ENCODE measurements around the gene DOLPP1. TPM values are rescaled to one million over a fixed set of nuclear protein-coding genes. Genes with fewer than 3 reads are reported as not detected.

DOLPP1 gene
- total RNA-seq, 4 donors from 2014 or later: 9.7 to 23.0 (median 19.3) TPM

DNA sequence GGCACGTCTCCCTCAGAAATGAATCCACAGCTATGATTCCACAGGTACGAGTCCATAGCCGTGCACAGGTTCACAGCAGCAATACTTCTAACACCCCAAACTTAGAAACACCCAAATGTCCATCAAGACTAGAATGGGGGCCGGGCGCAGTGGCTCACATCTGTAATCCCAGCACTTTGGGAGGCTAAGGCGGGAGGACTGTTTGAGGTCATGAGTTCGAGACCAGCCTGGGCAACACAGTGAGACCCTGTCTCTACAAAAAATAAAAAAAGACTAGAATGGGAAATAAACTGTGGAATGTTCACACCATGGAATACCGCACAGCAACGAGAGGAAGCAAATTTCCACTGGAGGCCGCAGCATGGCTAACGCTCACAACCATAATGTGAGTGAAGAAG lies 4.3 kb upstream of the DOLPP1 start:
- Histone ChIP-seq H3K4me1 (peaks cover 2 to 25% (median 6%) of the 10 kb centered on the region in 3 donors), H3K27me3 (no peaks in the 10 kb centered on the region), H3K4me3 (no peak overlapping the region), H3K27ac (peak overlapping the region in 3 of 4 donors; percentile 38 to 57 (median 52)), H3K36me3 (peaks cover 0 to 6% (median 0%) of the 10 kb centered on the region in 3 donors), H3K9me3 (no peaks in the 10 kb centered on the region)
- 92 to 93% methylated on average over 11 of the region's 11 CpGs for WGBS, 2 donors
- intact Hi-C loops (cut with DNase I): no loop called here
- no peak for DNase-seq
- TF ChIP-seq POLR2A (IDR thresholded peaks at IDR 0.05): no peak
- TF ChIP-seq, protein P1, sequence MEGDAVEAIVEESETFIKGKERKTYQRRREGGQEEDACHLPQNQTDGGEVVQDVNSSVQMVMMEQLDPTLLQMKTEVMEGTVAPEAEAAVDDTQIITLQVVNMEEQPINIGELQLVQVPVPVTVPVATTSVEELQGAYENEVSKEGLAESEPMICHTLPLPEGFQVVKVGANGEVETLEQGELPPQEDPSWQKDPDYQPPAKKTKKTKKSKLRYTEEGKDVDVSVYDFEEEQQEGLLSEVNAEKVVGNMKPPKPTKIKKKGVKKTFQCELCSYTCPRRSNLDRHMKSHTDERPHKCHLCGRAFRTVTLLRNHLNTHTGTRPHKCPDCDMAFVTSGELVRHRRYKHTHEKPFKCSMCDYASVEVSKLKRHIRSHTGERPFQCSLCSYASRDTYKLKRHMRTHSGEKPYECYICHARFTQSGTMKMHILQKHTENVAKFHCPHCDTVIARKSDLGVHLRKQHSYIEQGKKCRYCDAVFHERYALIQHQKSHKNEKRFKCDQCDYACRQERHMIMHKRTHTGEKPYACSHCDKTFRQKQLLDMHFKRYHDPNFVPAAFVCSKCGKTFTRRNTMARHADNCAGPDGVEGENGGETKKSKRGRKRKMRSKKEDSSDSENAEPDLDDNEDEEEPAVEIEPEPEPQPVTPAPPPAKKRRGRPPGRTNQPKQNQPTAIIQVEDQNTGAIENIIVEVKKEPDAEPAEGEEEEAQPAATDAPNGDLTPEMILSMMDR (IDR thresholded peaks at IDR 0.05): no peak

DNA sequence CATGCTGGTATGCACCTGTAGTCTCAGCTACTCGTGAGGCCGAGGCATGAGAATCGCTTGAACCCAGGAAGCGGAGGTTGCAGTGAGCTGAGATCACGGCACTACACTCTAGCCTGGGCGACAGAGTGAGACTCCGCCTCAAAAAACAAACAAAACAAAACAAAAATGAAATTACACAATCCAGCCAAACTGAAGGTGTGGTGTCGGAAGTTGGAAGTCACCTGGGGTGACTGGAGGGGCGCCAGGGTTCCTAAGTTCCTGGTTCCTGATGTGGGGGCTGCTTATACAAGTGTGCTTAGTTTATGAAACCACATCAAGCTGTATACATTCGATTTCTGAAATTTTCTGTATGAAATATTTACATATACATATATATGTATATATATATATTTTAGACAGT lies 3.7 kb upstream of the DOLPP1 start:
- Histone ChIP-seq H3K4me3 (no peak overlapping the region), H3K36me3 (no peaks in the 10 kb centered on the region), H3K4me1 (peaks cover 8 to 31% (median 12%) of the 10 kb centered on the region in 3 donors), H3K27me3 (no peaks in the 10 kb centered on the region), H3K9me3 (no peaks in the 10 kb centered on the region), H3K27ac (peak overlapping the region in 3 of 4 donors; percentile 38 to 57 (median 52))
- TF ChIP-seq, protein P1 (IDR thresholded peaks at IDR 0.05): no peak
- no peak for TF ChIP-seq POLR2A (IDR thresholded peaks at IDR 0.05)
- DNase-seq: no peak
- intact Hi-C loops (cut with DNase I): no loop called here
- whole genome bisulfite sequencing, 2 donors: 30 to 65% methylated on average over 10 of the region's 10 CpGs

DNA sequence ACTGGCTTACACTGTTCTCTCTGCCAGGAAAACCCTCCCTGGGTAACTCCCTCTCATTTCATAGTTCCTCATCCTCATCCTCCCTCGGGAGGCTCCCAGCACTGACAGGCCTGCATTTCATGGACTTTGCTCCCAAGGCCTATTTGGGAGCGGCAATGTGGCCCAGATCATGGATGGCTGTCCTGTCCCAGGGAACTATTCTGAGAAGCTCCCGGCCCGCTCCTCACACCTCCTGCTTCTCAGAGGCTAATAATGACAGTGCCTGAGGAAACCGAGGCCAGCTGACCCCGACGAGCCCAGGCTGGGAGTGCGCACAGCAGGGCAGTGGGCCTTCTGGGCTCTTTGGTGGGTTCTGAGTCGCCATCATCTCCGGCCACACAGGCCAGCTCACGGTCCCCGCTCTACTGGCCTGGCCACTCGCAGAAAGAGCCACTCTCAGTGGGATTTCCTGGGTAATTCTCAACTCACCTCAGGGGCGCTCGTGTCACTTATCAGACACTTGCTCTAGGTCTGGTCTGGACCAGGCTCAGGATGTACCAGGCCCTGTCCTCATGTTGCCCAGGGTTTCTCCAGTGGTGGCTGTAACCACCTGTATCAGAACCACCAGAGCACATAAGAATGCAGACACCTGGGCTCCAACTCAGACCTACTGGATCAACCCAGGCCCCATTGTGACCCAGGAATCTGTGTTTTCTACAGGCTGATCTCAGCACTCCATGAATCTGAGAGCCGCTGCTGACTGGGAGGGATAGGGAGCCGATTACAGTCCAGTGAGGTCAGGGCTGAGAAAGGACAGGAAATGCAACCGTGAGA lies 2.0 kb upstream of the DOLPP1 start:
- peaks cover 0 to 1% (median 0%) of the 10 kb centered on the region in 3 donors for H3K36me3 ChIP-seq
- 74 to 84% methylated on average over 7 of the region's 18 CpGs for WGBS, 2 donors
- intact Hi-C loops (cut with DNase I): no loop called here
- peaks cover 13 to 48% (median 15%) of the 10 kb centered on the region in 3 donors for H3K4me1 ChIP-seq
- TF ChIP-seq, protein P1 (IDR thresholded peaks at IDR 0.05): no peak
- TF ChIP-seq POLR2A (IDR thresholded peaks at IDR 0.05): no peak
- no peaks in the 10 kb centered on the region for H3K9me3 ChIP-seq
- no peak for DNase-seq
- no peaks in the 10 kb centered on the region for H3K27me3 ChIP-seq
- H3K4me3 ChIP-seq: no peak overlapping the region
- H3K27ac ChIP-seq: peak overlapping the region in 1 of 4 donors; percentile 1

DNA sequence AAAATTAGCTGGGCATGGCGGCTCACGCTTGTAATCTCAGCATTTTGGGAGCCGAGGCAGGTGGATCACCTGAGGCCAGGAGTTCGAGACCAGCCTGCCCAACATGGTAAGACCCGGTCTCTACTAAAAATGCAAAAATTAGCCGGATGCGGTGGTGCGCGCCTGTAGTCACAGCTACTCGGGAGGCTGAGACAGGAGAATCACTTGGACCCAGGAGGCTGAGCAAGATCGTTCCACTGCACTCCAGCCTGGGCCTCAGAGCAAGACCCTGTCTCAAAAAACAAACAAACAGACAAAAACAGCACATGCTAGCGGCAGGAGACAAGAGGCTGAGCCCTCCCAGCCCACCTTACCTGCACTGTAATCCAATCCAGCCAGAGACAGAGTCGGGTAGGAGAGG lies 1.1 kb upstream of the DOLPP1 start:
- Histone ChIP-seq H3K27me3 (no peaks in the 10 kb centered on the region), H3K27ac (peak overlapping the region in 3 of 4 donors; percentile 79 to 93 (median 90)), H3K9me3 (no peaks in the 10 kb centered on the region), H3K36me3 (peaks cover 0 to 11% (median 0%) of the 10 kb centered on the region in 3 donors), H3K4me1 (peaks cover 13 to 49% (median 15%) of the 10 kb centered on the region in 3 donors), H3K4me3 (peak overlapping the region; percentile 68 to 98 (median 76))
- no peak for DNase-seq
- TF ChIP-seq POLR2A (IDR thresholded peaks at IDR 0.05): no peak
- 81 to 88% methylated on average over 11 to 12 of the region's 13 CpGs for WGBS, 2 donors
- intact Hi-C loops (cut with DNase I): no loop called here

DNA sequence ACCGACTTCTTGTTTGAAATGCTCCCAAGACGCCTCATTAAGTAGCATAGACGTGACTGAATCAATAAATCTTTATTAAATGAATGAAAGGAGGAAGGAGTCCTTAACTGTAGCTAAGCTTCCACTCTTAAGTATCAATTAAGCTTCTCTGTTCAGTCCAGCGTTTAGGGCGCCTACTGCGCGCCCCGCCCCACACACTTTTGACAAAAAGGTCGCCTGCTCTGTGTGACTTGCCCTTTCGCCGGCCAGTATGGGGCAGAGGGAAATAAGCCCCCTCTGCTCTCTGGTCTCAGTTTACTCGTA lies 662 bp upstream of the DOLPP1 start:
- Histone ChIP-seq H3K36me3 (peaks cover 3 to 15% (median 3%) of the 10 kb centered on the region in 3 donors), H3K27me3 (no peaks in the 10 kb centered on the region), H3K4me1 (peaks cover 13 to 49% (median 15%) of the 10 kb centered on the region in 3 donors), H3K4me3 (peak overlapping the region; percentile 68 to 98 (median 76)), H3K27ac (peak overlapping the region; percentile 78 to 93 (median 84)), H3K9me3 (no peaks in the 10 kb centered on the region)
- intact Hi-C loops (cut with DNase I): no loop called here
- 6 to 13% methylated on average over 4 to 9 of the region's 12 CpGs for WGBS, 2 donors
- DNase-seq: no peak
- TF ChIP-seq, protein P1 (IDR thresholded peaks at IDR 0.05): no peak
- no peak for TF ChIP-seq POLR2A (IDR thresholded peaks at IDR 0.05)

Measured in esophagus squamous epithelium (tissue), 5 donors.